Thoracic aorta (tissue), 2 donors: ENCODE data around the gene TECPR2. TPM values are rescaled to one million over a fixed set of nuclear protein-coding genes. Genes with fewer than 3 reads are reported as not detected.

Experiments used
- ATAC-seq: fragments of 150-250 bp; one replicate; pipeline ENCODE4 v1.8.0; 2017; ENCODE audit warnings: low read depth; ENCODE audit not compliant: insufficient number of reproducible peaks, low FRiP score
- DNase-seq: peaks from one replicate; pipeline ENCODE4 v3.0.0-alpha.2; 2020; ENCODE audit warnings: low spot score
- H3K27ac ChIP-seq, 2 donors: fragments of 200-600 bp; sonication (generic); 1 replicate in 1 of 2; 2 replicates in 1 of 2; pipeline ENCODE4 v1.5.1; 2016; ENCODE audit warnings: mild to moderate bottlenecking in 2 of 2, moderate library complexity in 2 of 2
- H3K27me3 ChIP-seq: fragments of 200-600 bp; sonication (generic); replicated peaks from 2 replicates; pipeline ENCODE4 v1.6.0; 2016; ENCODE audit warnings: mild to moderate bottlenecking; ENCODE audit not compliant: insufficient read depth
- H3K36me3 ChIP-seq: fragments of 200-600 bp; sonication (generic); one replicate; pipeline ENCODE4 v1.5.1; 2016
- H3K4me1 ChIP-seq, 2 donors: fragments of 200-600 bp; sonication (generic); 1 replicate in 1 of 2; 2 replicates in 1 of 2; pipeline versions ENCODE4 v1.5.1 to v1.6.0; 2016; ENCODE audit warnings: low read depth in 2 of 2, mild to moderate bottlenecking in 1 of 2; ENCODE audit not compliant: control insufficient read depth in 1 of 2
- H3K4me3 ChIP-seq: fragments of 200-600 bp; sonication (generic); 2 replicates; pipeline ENCODE4 v1.5.1; 2016; ENCODE audit warnings: mild to moderate bottlenecking
- H3K9me3 ChIP-seq: fragments of 200-600 bp; sonication (generic); 2 replicates; pipeline ENCODE4 v1.5.1; 2016
- CTCF ChIP-seq: fragments of 200-600 bp; sonication (generic); IDR thresholded peaks from one replicate; pipeline ENCODE4 v1.5.1; 2019; ENCODE audit warnings: antibody characterized with exemption
- total RNA-seq, 2 donors: library from RNA; depleted of rRNA; stranded (reverse); fragments of >200 nt; gene quantifications; one replicate each; pipeline versions ENCODE4 v1.1.0 to v1.2.3, GENCODE V29; 2016

Gene TECPR2
- total RNA-seq, 2 donors from 2014 or later = 36.5 to 41.3 TPM

GRCh38 chr14:102464006-102464405, 101.3 kb downstream of the TECPR2 start:
- no peaks in the 10 kb centered on the region for H3K4me1 ChIP-seq
- H3K9me3 ChIP-seq = no peaks in the 10 kb centered on the region
- no peak overlapping the region for H3K27ac ChIP-seq
- no peak overlapping the region for H3K4me3 ChIP-seq
- no peak for ATAC-seq
- TF ChIP-seq CTCF = no peak
- H3K27me3 ChIP-seq = no peaks in the 10 kb centered on the region
- no peaks in the 10 kb centered on the region for H3K36me3 ChIP-seq
- no peak for DNase-seq

- Histone ChIP-seq H3K4me1 (no peaks in the 10 kb centered on the region), H3K27ac (no peak overlapping the region), H3K36me3 (no peaks in the 10 kb centered on the region), H3K9me3 (no peaks in the 10 kb centered on the region), H3K27me3 (no peaks in the 10 kb centered on the region), H3K4me3 (no peak overlapping the region)
- ATAC-seq (no peak), DNase-seq (no peak)
- no peak for TF ChIP-seq CTCF
These were observed 102.2 kb downstream of the TECPR2 start for GRCh38 chr14:102464846-102465341.

- Histone ChIP-seq H3K4me3 (no peak overlapping the region), H3K27ac (no peak overlapping the region), H3K9me3 (no peaks in the 10 kb centered on the region), H3K36me3 (peaks cover 7% of the 10 kb centered on the region), H3K27me3 (no peaks in the 10 kb centered on the region), H3K4me1 (no peaks in the 10 kb centered on the region)
- DNase-seq = no peak
- no peak for TF ChIP-seq CTCF
- no peak for ATAC-seq
These were observed 106.5 kb downstream of the TECPR2 start for GRCh38 chr14:102469261-102469660.

DNA sequence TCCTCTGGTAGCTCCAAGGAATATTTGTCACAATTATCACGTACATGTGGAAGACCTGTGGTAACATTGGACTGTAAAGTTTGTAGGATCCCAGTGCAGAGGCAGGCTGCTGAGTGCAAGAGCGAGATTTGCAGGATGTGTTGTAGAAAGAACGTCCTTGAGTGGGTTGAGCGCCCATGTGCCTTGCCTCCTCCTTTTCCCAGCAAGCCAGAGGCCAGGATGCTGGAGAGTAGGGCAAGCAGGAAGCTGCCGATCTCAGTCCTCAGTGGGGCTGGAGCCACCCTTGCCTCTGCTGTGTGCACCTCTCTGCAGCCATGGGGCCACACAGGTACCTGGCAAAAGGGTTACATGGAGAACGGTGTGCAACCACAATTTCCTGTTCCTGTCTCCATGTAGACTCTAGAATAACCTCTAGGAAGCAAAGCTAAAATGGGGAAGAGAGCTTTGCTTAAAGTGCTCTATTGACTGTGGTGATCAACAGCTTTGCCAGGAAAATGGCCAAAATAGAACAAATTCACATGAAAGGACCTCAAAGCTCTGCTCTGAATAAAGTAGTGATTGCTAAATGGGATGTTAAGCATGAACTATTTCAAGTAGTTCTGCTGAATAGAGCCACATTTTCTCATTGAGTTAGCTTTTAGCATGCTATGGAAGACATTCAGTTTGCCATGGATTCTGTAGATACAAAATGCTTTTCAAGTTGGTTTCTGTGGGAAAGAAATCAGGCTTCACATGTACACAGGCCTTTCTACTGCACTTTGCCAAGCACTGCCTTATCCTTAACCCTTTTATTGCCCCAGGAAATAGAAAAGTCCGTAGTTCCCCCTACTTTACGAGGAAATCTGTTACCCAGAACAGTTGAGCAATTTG, 109.4 kb downstream of the TECPR2 start:
- DNase-seq (no peak), ATAC-seq (no peak)
- peaks cover 7% of the 10 kb centered on the region for H3K36me3 ChIP-seq
- H3K4me3 ChIP-seq = no peak overlapping the region
- no peak overlapping the region for H3K27ac ChIP-seq
- H3K4me1 ChIP-seq = peaks cover 0 to 5% of the 10 kb centered on the region in 2 donors
- no peaks in the 10 kb centered on the region for H3K9me3 ChIP-seq
- no peaks in the 10 kb centered on the region for H3K27me3 ChIP-seq
- no peak for TF ChIP-seq CTCF

DNA sequence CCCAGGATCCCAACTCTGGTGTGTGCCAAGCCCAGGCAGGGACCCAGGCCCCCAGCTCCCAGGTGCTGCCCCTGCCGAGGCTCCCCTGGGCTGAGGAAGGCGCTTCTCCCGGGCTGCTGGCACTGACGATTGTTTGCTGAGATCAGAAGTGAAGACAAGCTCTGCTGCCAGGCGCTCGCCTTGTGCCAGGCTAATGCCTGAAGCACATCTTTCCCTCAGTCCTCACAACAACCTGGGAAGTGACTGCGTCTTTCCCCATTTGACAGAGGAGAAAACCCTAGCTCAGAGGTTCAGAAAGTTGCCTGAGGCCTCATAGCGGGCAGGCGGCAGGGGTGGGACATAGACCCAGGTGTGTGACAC, 110.0 kb downstream of the TECPR2 start:
- Histone ChIP-seq H3K27ac (no peak overlapping the region), H3K4me1 (peaks cover 0 to 5% of the 10 kb centered on the region in 2 donors), H3K4me3 (no peak overlapping the region), H3K9me3 (no peaks in the 10 kb centered on the region), H3K27me3 (no peaks in the 10 kb centered on the region), H3K36me3 (peaks cover 7% of the 10 kb centered on the region)
- TF ChIP-seq CTCF = no peak
- ATAC-seq (no peak), DNase-seq (no peak)
